PC-3 (cell line): Measurements from ENCODE around the gene PRSS12. TPM values are rescaled to one million over a fixed set of nuclear protein-coding genes. Genes with fewer than 3 reads are reported as not detected.

Experiments
- ATAC-seq: fragments of 200-7000 bp; cut with Tn5 transposase; 2 replicates; pipeline ENCODE4 v1.9.1; 2020; ENCODE audit warnings: mild to moderate bottlenecking, moderate library complexity
- BruUV-seq: library from RNA; stranded (reverse); fragments of 400-500 nt; replicated peaks from 2 replicates; lab custom pipeline; 2021; lab: Mats Ljungman, UMichigan
- CTCF ChIA-PET: fragments of 300-600 bp; sonication (Branson Sonifier 250); formaldehyde crosslinking; loops from one replicate; lab custom pipeline; 2022; ENCODE audit warnings: antibody characterized with exemption; lab: Charles Lee
- POLR2A ChIA-PET: fragments of 300-600 bp; sonication (Branson Sonifier 250); formaldehyde crosslinking; loops from one replicate; lab custom pipeline; 2022; ENCODE audit warnings: antibody characterized with exemption; ENCODE audit not compliant: unreplicated experiment; lab: Charles Lee
- DNase-seq: peaks from one replicate; pipeline ENCODE4 v3.0.0-alpha.2; 2015
- H2AFZ ChIP-seq: fragments of 300-600 bp; sonication (generic); 2 replicates; pipeline ENCODE4 v1.6.0; 2016; ENCODE audit warnings: antibody characterized with exemption, low read length
- H3F3A ChIP-seq: fragments of 300-600 bp; sonication (generic); one replicate; pipeline ENCODE4 v1.6.0; 2017; ENCODE audit warnings: antibody characterized with exemption, low read length, control low read depth, mild to moderate bottlenecking; ENCODE audit not compliant: unreplicated experiment
- H3K27ac ChIP-seq: fragments of 300-600 bp; sonication (generic); 2 replicates; pipeline ENCODE4 v1.5.1; 2016; ENCODE audit warnings: mild to moderate bottlenecking, low read length
- H3K27me3 ChIP-seq: fragments of 300-600 bp; sonication (generic); 2 replicates; pipeline ENCODE4 v1.6.1; 2016; ENCODE audit warnings: low read length, mixed read lengths
- H3K36me3 ChIP-seq: fragments of 300-600 bp; sonication (generic); 2 replicates; pipeline ENCODE4 v1.6.1; 2016; ENCODE audit warnings: low read depth, mixed run types, low read length, mixed read lengths
- H3K4me1 ChIP-seq: fragments of 300-600 bp; sonication (generic); 2 replicates; pipeline ENCODE4 v1.5.1; 2016; ENCODE audit warnings: low read length; ENCODE audit not compliant: insufficient read depth
- H3K4me2 ChIP-seq: fragments of 300-600 bp; sonication (generic); 2 replicates; pipeline ENCODE4 v1.6.0; 2016; ENCODE audit warnings: low read length
- H3K4me3 ChIP-seq: fragments of 300-600 bp; sonication (generic); 2 replicates; pipeline ENCODE4 v1.5.1; 2016; ENCODE audit warnings: mild to moderate bottlenecking, low read length, mixed read lengths
- H3K79me2 ChIP-seq: fragments of 300-600 bp; sonication (generic); 2 replicates; pipeline ENCODE4 v1.6.1; 2017; ENCODE audit warnings: low read length, mixed read lengths
- H3K9ac ChIP-seq: fragments of 300-600 bp; sonication (generic); 2 replicates; pipeline ENCODE4 v1.6.0; 2016; ENCODE audit warnings: mild to moderate bottlenecking, low read length
- H3K9me2 ChIP-seq: fragments of 300-600 bp; sonication (generic); replicated peaks from 2 replicates; pipeline ENCODE4 v1.6.1; 2016; ENCODE audit warnings: mixed run types, low read length, mixed read lengths
- H3K9me3 ChIP-seq: fragments of 300-600 bp; sonication (generic); 2 replicates; pipeline ENCODE4 v1.6.1; 2016; ENCODE audit warnings: low read length, mixed read lengths
- H4K20me1 ChIP-seq: fragments of 300-600 bp; sonication (generic); 2 replicates; pipeline ENCODE4 v1.6.1; 2016; ENCODE audit warnings: low read length, mixed read lengths
- CTCF ChIP-seq: fragments of 300-600 bp; sonication (generic); conservative IDR thresholded peaks from 2 replicates; pipeline ENCODE4 v1.5.1; 2017; ENCODE audit warnings: antibody characterized with exemption, low read depth, mild to moderate bottlenecking, low read length
- EZH2 ChIP-seq: fragments of 300-600 bp; sonication (generic); IDR thresholded peaks from one replicate; pipeline ENCODE4 v1.6.1; 2017; ENCODE audit warnings: antibody characterized with exemption, mild to moderate bottlenecking, low read length; ENCODE audit not compliant: unreplicated experiment
- EZH2phosphoT487 ChIP-seq: fragments of 300-600 bp; sonication (generic); IDR thresholded peaks from 2 replicates; pipeline ENCODE4 v1.6.1; 2018; ENCODE audit warnings: mild to moderate bottlenecking, antibody characterized with exemption, low read length, borderline replicate concordance
- intact Hi-C: fragments of 100-400 bp; cut with micrococcal nuclease; formaldehyde crosslinking; loops from 2 replicates; pipeline ENCODE4 v1.9.0; 2023
- total RNA-seq: library from RNA; depleted of rRNA; stranded (reverse); fragments of >200 nt; gene quantifications from 2 replicates; pipeline ENCODE4 v1.2.3, GENCODE V29; 2014

PRSS12 gene
- total RNA-seq, 1 experiment from 2014 or later, result 1.5 TPM

DNA sequence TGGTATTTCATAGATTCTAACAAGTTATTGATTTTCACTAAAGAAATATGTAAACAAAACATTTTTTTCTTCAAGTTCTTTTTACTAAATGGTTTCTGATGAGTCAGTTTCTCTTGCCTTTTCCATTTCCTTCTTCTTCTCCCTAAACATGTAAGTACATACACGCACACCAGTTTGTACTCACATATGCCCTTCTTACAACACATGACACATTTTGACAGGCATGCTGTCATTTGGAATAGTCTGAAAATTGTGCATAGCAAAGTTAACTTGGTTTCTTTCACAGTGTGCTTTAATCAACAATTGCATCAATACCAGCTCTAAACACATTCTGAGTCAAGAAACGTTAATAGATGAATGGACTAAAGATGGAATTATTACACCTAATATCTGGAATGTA is 35.1 kb downstream of the PRSS12 start:
- no peaks in the 10 kb centered on the region for H3K36me3 ChIP-seq
- CTCF ChIA-PET, result no interaction called here
- no peak for ATAC-seq

DNA sequence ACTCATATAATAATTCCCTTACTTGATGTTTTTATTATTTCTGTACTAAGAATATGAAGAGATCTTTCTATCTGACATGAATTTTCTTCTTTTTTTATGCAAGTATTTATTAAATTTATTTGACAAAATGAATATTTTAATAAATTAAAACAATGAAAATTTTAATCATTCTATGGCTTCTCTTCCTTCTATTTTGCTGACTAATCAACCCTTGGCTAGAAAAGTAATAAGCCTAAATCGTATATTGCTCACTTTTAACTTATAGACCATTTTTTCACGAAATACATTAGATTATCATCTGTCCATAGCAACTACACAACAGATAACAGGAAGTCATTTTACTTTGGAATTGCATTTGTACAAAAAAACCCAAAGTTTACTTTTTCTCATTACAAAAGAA is 38.6 kb downstream of the PRSS12 start:
- H2AFZ ChIP-seq, result no peak overlapping the region
- no peaks in the 10 kb centered on the region for H3K4me1 ChIP-seq
- H3K79me2 ChIP-seq, result no peaks in the 10 kb centered on the region
- ATAC-seq (no peak), DNase-seq (no peak)
- no peak overlapping the region for H3K4me2 ChIP-seq
- intact Hi-C loops, result no loop called here
- no peaks in the 10 kb centered on the region for H3K27me3 ChIP-seq
- H3K9ac ChIP-seq, result no peak overlapping the region
- H3F3A ChIP-seq, result no peaks in the 10 kb centered on the region
- H3K36me3 ChIP-seq, result no peaks in the 10 kb centered on the region
- ChIA-PET POLR2A (no interaction called here), CTCF (no interaction called here)
- no peaks in the 10 kb centered on the region for H4K20me1 ChIP-seq
- no peak for TF ChIP-seq EZH2phosphoT487
- TF ChIP-seq EZH2, result no peak
- TF ChIP-seq CTCF, result no peak
- BruUV-seq, result no TSS peak
- H3K27ac ChIP-seq, result no peak overlapping the region
- no peaks in the 10 kb centered on the region for H3K9me3 ChIP-seq
- no peaks in the 10 kb centered on the region for H3K9me2 ChIP-seq
- no peak overlapping the region for H3K4me3 ChIP-seq

More for the DNA sequence above, 35.1 kb downstream of the PRSS12 start:
- no TSS peak for BruUV-seq
- H3K27ac ChIP-seq, result no peak overlapping the region
- no peaks in the 10 kb centered on the region for H3K27me3 ChIP-seq
- DNase-seq, result no peak
- no peaks in the 10 kb centered on the region for H3K9me2 ChIP-seq
- TF ChIP-seq CTCF, result no peak
- no peak for TF ChIP-seq EZH2
- TF ChIP-seq EZH2phosphoT487, result no peak
- no peak overlapping the region for H3K9ac ChIP-seq
- POLR2A ChIA-PET, result no interaction called here
- H3K79me2 ChIP-seq, result no peaks in the 10 kb centered on the region
- H3K4me3 ChIP-seq, result no peak overlapping the region
- H3F3A ChIP-seq, result no peaks in the 10 kb centered on the region
- intact Hi-C loops, result no loop called here
- H3K9me3 ChIP-seq, result no peaks in the 10 kb centered on the region
- H2AFZ ChIP-seq, result no peak overlapping the region
- H3K4me2 ChIP-seq, result no peak overlapping the region
- H4K20me1 ChIP-seq, result no peaks in the 10 kb centered on the region
- H3K4me1 ChIP-seq, result no peaks in the 10 kb centered on the region

- Histone ChIP-seq H3K79me2 (no peaks in the 10 kb centered on the region), H3F3A (no peaks in the 10 kb centered on the region), H3K9me2 (no peaks in the 10 kb centered on the region), H3K27me3 (no peaks in the 10 kb centered on the region; the same call in 1 of the 2 replicates), H2AFZ (no peak overlapping the region), H3K36me3 (no peaks in the 10 kb centered on the region), H3K27ac (no peak overlapping the region), H3K9ac (no peak overlapping the region), H4K20me1 (no peaks in the 10 kb centered on the region), H3K4me3 (no peak overlapping the region), H3K9me3 (no peaks in the 10 kb centered on the region), H3K4me1 (no peaks in the 10 kb centered on the region), H3K4me2 (no peak overlapping the region)
- POLR2A ChIA-PET, result interaction anchor here (0.6 kb wide), 1 partner anchor 16 kb away, joined by 3 read pairs; no protein-coding TSS in a partner anchor
- intact Hi-C loops, result no loop called here
- no peak for ATAC-seq
- TF ChIP-seq EZH2 (no peak), EZH2phosphoT487 (no peak), CTCF (no peak)
- no peak for DNase-seq
- no TSS peak for BruUV-seq
- CTCF ChIA-PET, result no interaction called here
These were observed 39.7 kb downstream of the PRSS12 start for GRCh38 chr4:118313098-118313497.
